GM23248 (cell line): ENCODE measurements around the gene POMT2. TPM values are rescaled to one million over a fixed set of nuclear protein-coding genes. Genes with fewer than 3 reads are reported as not detected.
A peak's percentile ranks its signal among the peaks of the same experiment; 100 is the strongest.

Experiments used
- DNase-seq: peaks from one replicate; pipeline ENCODE4 v3.0.0-alpha.2; 2015
- H2AFZ ChIP-seq: fragments of 200-600 bp; sonication (generic); 2 replicates; pipeline ENCODE4 v1.6.1; 2016; ENCODE audit warnings: antibody characterized with exemption
- H3F3A ChIP-seq: fragments of 200-600 bp; sonication (generic); 2 replicates; pipeline ENCODE4 v1.6.1; 2016; ENCODE audit warnings: mild to moderate bottlenecking, antibody characterized with exemption, mixed run types; ENCODE audit not compliant: insufficient read depth
- H3K27ac ChIP-seq: fragments of 200-600 bp; sonication (generic); 2 replicates; pipeline ENCODE4 v1.5.1; 2016; ENCODE audit warnings: mild to moderate bottlenecking
- H3K27me3 ChIP-seq: fragments of 200-600 bp; sonication (generic); replicated peaks from 2 replicates; pipeline ENCODE4 v1.6.1; 2016; ENCODE audit warnings: mild to moderate bottlenecking; ENCODE audit not compliant: insufficient read depth
- H3K36me3 ChIP-seq: fragments of 200-600 bp; sonication (generic); 2 replicates; pipeline ENCODE4 v1.6.1; 2016; ENCODE audit warnings: low read depth, mild to moderate bottlenecking
- H3K4me1 ChIP-seq: fragments of 200-600 bp; sonication (generic); 2 replicates; pipeline ENCODE4 v1.6.1; 2016; ENCODE audit warnings: mild to moderate bottlenecking; ENCODE audit not compliant: insufficient read depth
- H3K4me2 ChIP-seq: fragments of 200-600 bp; sonication (generic); one replicate; pipeline ENCODE4 v1.6.1; 2016; ENCODE audit warnings: mild to moderate bottlenecking; ENCODE audit not compliant: unreplicated experiment
- H3K4me3 ChIP-seq: fragments of 200-600 bp; sonication (generic); 2 replicates; pipeline ENCODE4 v1.5.1; 2016; ENCODE audit warnings: mild to moderate bottlenecking
- H3K79me2 ChIP-seq: fragments of 200-600 bp; sonication (generic); 2 replicates; pipeline ENCODE4 v1.6.1; 2016; ENCODE audit warnings: mild to moderate bottlenecking; ENCODE audit not compliant: insufficient read depth
- H3K9ac ChIP-seq: fragments of 200-600 bp; sonication (generic); 2 replicates; pipeline ENCODE4 v1.6.1; 2016; ENCODE audit warnings: mild to moderate bottlenecking
- H3K9me2 ChIP-seq: fragments of 200-600 bp; sonication (generic); 2 replicates; pipeline ENCODE4 v1.6.1; 2016; ENCODE audit warnings: mixed run types, mild to moderate bottlenecking, moderate library complexity; ENCODE audit not compliant: insufficient read depth
- H3K9me3 ChIP-seq: fragments of 200-600 bp; sonication (generic); one replicate; pipeline ENCODE4 v1.6.1; 2017; ENCODE audit warnings: low read depth
- H4K20me1 ChIP-seq: fragments of 200-600 bp; sonication (generic); 2 replicates; pipeline ENCODE4 v1.6.0; 2016; ENCODE audit not compliant: insufficient read depth
- EZH2 ChIP-seq: fragments of 200-600 bp; sonication (generic); IDR thresholded peaks from 2 replicates; pipeline ENCODE4 v1.6.1; 2018; ENCODE audit warnings: antibody characterized with exemption, mild to moderate bottlenecking; ENCODE audit not compliant: insufficient read depth, poor library complexity, severe bottlenecking
- EZH2phosphoT487 ChIP-seq: fragments of 200-600 bp; sonication (generic); IDR thresholded peaks from 2 replicates; pipeline ENCODE4 v1.6.1; 2018; ENCODE audit warnings: antibody characterized with exemption, moderate library complexity, mild to moderate bottlenecking, low read depth; ENCODE audit not compliant: insufficient read depth
- WGBS, 2 experiments: methylation state at CpG; one replicate each; pipeline ENCODE4 v1.1.6; 2015 to 2017; ENCODE audit warnings: low lambda C conversion rate in 2 of 2, low coverage in 1 of 2; ENCODE audit errors: missing lambda C conversion rate in 2 of 2; 5-methylcytosine and 5-hydroxymethylcytosine counted together
- in situ Hi-C: fragments of 300-500 bp; cut with MboI; formaldehyde crosslinking; loops from 2 replicates; pipeline ENCODE4 v1.15.0; 2020
- polyA plus RNA-seq: library from polyadenylated mRNA; unstranded; fragments of >200 nt; fragmentation: Nextera tagmentation; extraction: Ambion mirVana; gene quantifications from 2 replicates; pipeline ENCODE4 v1.2.1, GENCODE V29; 2016
- total RNA-seq: library from RNA; depleted of rRNA; stranded (reverse); fragments of >200 nt; shearing (Covaris generic); gene quantifications from 2 replicates; pipeline ENCODE4 v1.2.3, GENCODE V29; 2014

POMT2 gene
- total and polyA plus RNA-seq, 2 experiments from 2014 or later, result 20.7 to 28.3 TPM

GRCh38 chr14:77316872-77317301 is 3.8 kb downstream of the POMT2 start:
- TF ChIP-seq EZH2 (no peak), EZH2phosphoT487 (no peak)
- H3K9me3 ChIP-seq, result no peaks in the 10 kb centered on the region
- no peak overlapping the region for H2AFZ ChIP-seq
- H3K4me2 ChIP-seq, result no peak overlapping the region
- no peak for DNase-seq
- H4K20me1 ChIP-seq, result no peaks in the 10 kb centered on the region
- H3K79me2 ChIP-seq, result peaks cover 58% of the 10 kb centered on the region
- in situ Hi-C loops, result no loop called here
- H3K27ac ChIP-seq, result no peak overlapping the region
- no peaks in the 10 kb centered on the region for H3K36me3 ChIP-seq
- H3K27me3 ChIP-seq, result no peaks in the 10 kb centered on the region
- peaks cover 24% of the 10 kb centered on the region for H3F3A ChIP-seq
- no peak overlapping the region for H3K9ac ChIP-seq
- 60 to 68% methylated on average over 5 of the region's 5 CpGs for WGBS, 2 experiments
- peaks cover 25% of the 10 kb centered on the region for H3K4me1 ChIP-seq
- no peaks in the 10 kb centered on the region for H3K9me2 ChIP-seq
- H3K4me3 ChIP-seq, result no peak overlapping the region

GRCh38 chr14:77316195-77316505 is 4.5 kb downstream of the POMT2 start:
- H3K4me2 ChIP-seq, result no peak overlapping the region
- in situ Hi-C loops, result no loop called here
- no peaks in the 10 kb centered on the region for H3K9me3 ChIP-seq
- H3K79me2 ChIP-seq, result peaks cover 64% of the 10 kb centered on the region
- H3K4me3 ChIP-seq, result no peak overlapping the region
- H2AFZ ChIP-seq, result no peak overlapping the region
- DNase-seq, result no peak
- no peaks in the 10 kb centered on the region for H3K9me2 ChIP-seq
- H4K20me1 ChIP-seq, result no peaks in the 10 kb centered on the region
- H3F3A ChIP-seq, result peaks cover 23% of the 10 kb centered on the region
- H3K36me3 ChIP-seq, result no peaks in the 10 kb centered on the region
- no peak for TF ChIP-seq EZH2
- TF ChIP-seq EZH2phosphoT487, result no peak
- WGBS, 2 experiments, result 28 to 44% methylated on average over 1 of the region's 1 CpG
- H3K9ac ChIP-seq, result no peak overlapping the region
- H3K4me1 ChIP-seq, result peaks cover 32% of the 10 kb centered on the region
- no peak overlapping the region for H3K27ac ChIP-seq
- no peaks in the 10 kb centered on the region for H3K27me3 ChIP-seq

GRCh38 chr14:77314539-77315457 is 5.9 kb downstream of the POMT2 start:
- peak overlapping the region; percentile 30; the same call in 1 of the 2 replicates for H3K9ac ChIP-seq
- TF ChIP-seq EZH2 (no peak), EZH2phosphoT487 (no peak)
- H2AFZ ChIP-seq, result no peak overlapping the region
- H3K9me3 ChIP-seq, result no peaks in the 10 kb centered on the region
- peaks cover 23% of the 10 kb centered on the region for H3F3A ChIP-seq
- H3K4me2 ChIP-seq, result peak overlapping the region; percentile 46
- WGBS, 2 experiments, result 58 to 59% methylated on average over 10 of the region's 10 CpGs
- H3K27ac ChIP-seq, result peak overlapping the region; percentile 67
- no peaks in the 10 kb centered on the region for H3K9me2 ChIP-seq
- H3K4me3 ChIP-seq, result no peak overlapping the region
- in situ Hi-C loops, result no loop called here
- H3K4me1 ChIP-seq, result peaks cover 35% of the 10 kb centered on the region
- no peaks in the 10 kb centered on the region for H4K20me1 ChIP-seq
- H3K27me3 ChIP-seq, result no peaks in the 10 kb centered on the region
- H3K36me3 ChIP-seq, result no peaks in the 10 kb centered on the region
- DNase-seq, result no peak
- peaks cover 67% of the 10 kb centered on the region for H3K79me2 ChIP-seq

- H3K79me2 ChIP-seq, result peaks cover 59% of the 10 kb centered on the region
- in situ Hi-C loops, result no loop called here
These were observed 6.6 kb downstream of the POMT2 start for GRCh38 chr14:77314043-77314442.

More at GRCh38 chr14:77314043-77314442, 6.6 kb downstream of the POMT2 start:
- H3K27ac ChIP-seq, result peak overlapping the region; percentile 67
- no peak for TF ChIP-seq EZH2
- no peak for TF ChIP-seq EZH2phosphoT487
- no peaks in the 10 kb centered on the region for H3K9me2 ChIP-seq
- H3K27me3 ChIP-seq, result no peaks in the 10 kb centered on the region
- no peaks in the 10 kb centered on the region for H3K36me3 ChIP-seq
- peak; percentile 96 for DNase-seq
- H3K4me2 ChIP-seq, result peak overlapping the region; percentile 46
- H3K9ac ChIP-seq, result peak overlapping the region; percentile 52
- no peak overlapping the region for H2AFZ ChIP-seq
- H3K4me3 ChIP-seq, result no peak overlapping the region
- 0% methylated on average over 2 of the region's 2 CpGs for WGBS, 2 experiments
- no peaks in the 10 kb centered on the region for H3K9me3 ChIP-seq
- peaks cover 23% of the 10 kb centered on the region for H3F3A ChIP-seq
- peaks cover 29% of the 10 kb centered on the region for H3K4me1 ChIP-seq
- H4K20me1 ChIP-seq, result no peaks in the 10 kb centered on the region
